HepG2 (cell line): ENCODE measurements around the gene FASTK. TPM values are rescaled to one million over a fixed set of nuclear protein-coding genes. Genes with fewer than 3 reads are reported as not detected.
A peak's percentile ranks its signal among the peaks of the same experiment; 100 is the strongest.

Source experiments
- ATAC-seq: fragments of 200-7000 bp; cut with Tn5 transposase; 3 replicates; pipeline ENCODE4 v1.9.1; 2020; ENCODE audit warnings: mild to moderate bottlenecking, moderate library complexity
- BruUV-seq: library from RNA; stranded (reverse); fragments of 400-500 nt; replicated peaks from 2 replicates; lab custom pipeline; 2021; lab: Mats Ljungman, UMichigan
- CTCF ChIA-PET: fragments of 300-600 bp; formaldehyde crosslinking; extraction: SDS; loops from one replicate; lab custom pipeline; 2021; ENCODE audit warnings: low total read pairs, inconsistent platforms, low intra/inter-chr PET ratio; lab: Yijun Ruan, JAX
- POLR2A ChIA-PET: fragments of 350-600 bp; sonication (Branson Sonifier 250); formaldehyde crosslinking; loops from one replicate; lab custom pipeline; 2020; ENCODE audit warnings: antibody characterized with exemption, inconsistent platforms; lab: Yijun Ruan, JAX
- DNase-seq: peaks from one replicate; pipeline ENCODE4 v3.0.0-alpha.2; 2015; ENCODE audit warnings: low spot score
- FAIRE-seq: peaks from 3 replicates; lab custom pipeline; 2011; peaks lifted over from hg19 to GRCh38; lab: Jason Lieb, UNC
- H2AFZ ChIP-seq: one replicate; pipeline ENCODE4 v1.6.1; 2011; ENCODE audit warnings: low read length, inconsistent platforms
- H3K27ac ChIP-seq: fragments of 300-600 bp; 3 replicates; pipeline ENCODE4 v1.8.0; 2011; ENCODE audit warnings: mixed run types, mild to moderate bottlenecking, mixed read lengths, low read length, inconsistent platforms; ENCODE audit not compliant: insufficient read depth; ENCODE audit errors: extremely low read length
- H3K27me3 ChIP-seq, 2 experiments: fragments of 200-600 bp in 1 of 2; 2 replicates in 1 of 2; 3 replicates in 1 of 2; pipeline versions ENCODE4 v1.6.0 to v1.8.0; 2011; ENCODE audit warnings: low read length in 2 of 2, mild to moderate bottlenecking in 2 of 2, moderate library complexity in 2 of 2, inconsistent platforms in 1 of 2; ENCODE audit not compliant: insufficient read depth in 2 of 2, control insufficient read depth in 1 of 2
- H3K36me3 ChIP-seq, 2 experiments: fragments of 200-600 bp in 1 of 2; replicated peaks in 1 of 2; 2 replicates in 1 of 2; 3 replicates in 1 of 2; pipeline versions ENCODE4 v1.5.1 to v1.8.0; 2011; ENCODE audit warnings: low read length in 2 of 2, inconsistent platforms in 1 of 2; ENCODE audit not compliant: insufficient read depth in 2 of 2, control insufficient read depth in 1 of 2
- H3K4me1 ChIP-seq: 2 replicates; pipeline ENCODE4 v1.5.1; 2012; ENCODE audit warnings: low read length, inconsistent platforms; ENCODE audit not compliant: insufficient read depth
- H3K4me2 ChIP-seq: 2 replicates; pipeline ENCODE4 v1.6.0; 2011; ENCODE audit warnings: low read depth, low read length, inconsistent platforms
- H3K4me3 ChIP-seq, 3 experiments: fragments of 200-600 bp in 1 of 3; sonication (generic), shearing (Covaris generic) in 1 of 3; replicated peaks in 1 of 3; 2 replicates each; pipeline ENCODE4 v1.5.1; 2011 to 2016; ENCODE audit warnings: low read length in 3 of 3, inconsistent platforms in 2 of 3, low read depth in 2 of 3, mild to moderate bottlenecking in 2 of 3, control low read depth in 1 of 3, mixed read lengths in 1 of 3; ENCODE audit not compliant: insufficient read depth in 1 of 3
- H3K79me2 ChIP-seq: one replicate; pipeline ENCODE4 v1.6.1; 2011; ENCODE audit warnings: low read length, inconsistent platforms; ENCODE audit not compliant: insufficient read depth
- H3K9ac ChIP-seq: 2 replicates; pipeline ENCODE4 v1.6.0; 2011; ENCODE audit warnings: mild to moderate bottlenecking, low read depth, low read length, inconsistent platforms; ENCODE audit not compliant: insufficient read depth
- H3K9me3 ChIP-seq: 2 replicates; pipeline ENCODE4 v1.5.1; 2012; ENCODE audit warnings: mild to moderate bottlenecking, low read length
- H4K20me1 ChIP-seq: 2 replicates; pipeline ENCODE4 v1.6.0; 2011; ENCODE audit warnings: inconsistent platforms, mild to moderate bottlenecking, low read length, moderate library complexity; ENCODE audit not compliant: insufficient read depth
- AGO2 ChIP-seq: fragments of 200-400 bp; formaldehyde crosslinking; optimal IDR thresholded peaks from 2 replicates; pipeline ENCODE3; 2017; ENCODE audit warnings: mild to moderate bottlenecking, low read depth, low read length, moderate library complexity
- AKAP8 ChIP-seq: sonication (generic); formaldehyde crosslinking; IDR thresholded peaks from 2 replicates; pipeline ENCODE4 v1.5.1; 2020; ENCODE audit warnings: mild to moderate bottlenecking, missing genetic modification reagents
- ATRX ChIP-seq: sonication (generic); formaldehyde crosslinking; IDR thresholded peaks from 2 replicates; pipeline ENCODE4 v1.4.0; 2020; ENCODE audit warnings: missing genetic modification reagents, borderline replicate concordance
- FOXC1 ChIP-seq: sonication (generic); formaldehyde crosslinking; IDR thresholded peaks from 2 replicates; pipeline ENCODE4 v1.8.0; 2022; ENCODE audit warnings: mild to moderate bottlenecking, missing genetic modification reagents, borderline replicate concordance
- GTF2F1 ChIP-seq: fragments of 150-350 bp; IDR thresholded peaks from 2 replicates; pipeline ENCODE4 v1.6.1; 2014; ENCODE audit warnings: low read length
- MYNN ChIP-seq: sonication (generic); formaldehyde crosslinking; IDR thresholded peaks from 2 replicates; pipeline ENCODE4 v1.4.0; 2020; ENCODE audit warnings: mild to moderate bottlenecking, low read depth, missing genetic modification reagents
- NAIF1 ChIP-seq: sonication (generic); formaldehyde crosslinking; IDR thresholded peaks from 2 replicates; pipeline ENCODE4 v1.5.0; 2020; ENCODE audit warnings: mild to moderate bottlenecking, missing genetic modification reagents, borderline replicate concordance
- NCOA2 ChIP-seq: sonication (generic); formaldehyde crosslinking; IDR thresholded peaks from 2 replicates; pipeline ENCODE4 v1.8.0; 2022; ENCODE audit warnings: inconsistent platforms
- ZBTB20 ChIP-seq: sonication (generic); formaldehyde crosslinking; IDR thresholded peaks from 2 replicates; pipeline ENCODE4 v1.8.1; 2023; ENCODE audit warnings: missing genetic modification reagents, low read depth, mild to moderate bottlenecking, borderline replicate concordance
- ZNF260 ChIP-seq: sonication (generic); formaldehyde crosslinking; IDR thresholded peaks from 2 replicates; pipeline ENCODE4 v1.4.0; 2020; ENCODE audit warnings: missing genetic modification reagents, low read depth, mild to moderate bottlenecking, borderline replicate concordance
- WGBS: methylation state at CpG from one replicate; pipeline ENCODE4 v1.1.6; 2017; ENCODE audit warnings: low lambda C conversion rate; 5-methylcytosine and 5-hydroxymethylcytosine counted together
- in situ Hi-C: cut with HindIII; loops from 2 replicates; pipeline ENCODE4 v1.10.0; 2017; ENCODE audit warnings: low pct_unique_long_range_greater_than_20kb; ENCODE audit not compliant: extremely low pct_ligation_motif_present
- intact Hi-C: fragments of 100-400 bp; cut with micrococcal nuclease; formaldehyde crosslinking; loops from one replicate; pipeline ENCODE4 v1.10.0; 2022; ENCODE audit not compliant: unreplicated experiment
- polyA plus RNA-seq, 8 experiments: library from polyadenylated mRNA; depleted of rRNA in 3 of 8; stranded (reverse) in 7 of 8; unstranded in 1 of 8; fragments of >200 nt; fragmentation: Illumina TruSeq in 4 of 8; extraction: Trizol in 4 of 8; gene quantifications; 2 replicates each; pipeline versions ENCODE4 v1.2.1 to v1.2.3, GENCODE V29; 2011 to 2016; ENCODE audit warnings: low read depth in 4 of 8, missing spikeins in 1 of 8, mixed read lengths in 1 of 8; ENCODE audit not compliant: insufficient read depth in 1 of 8
- total RNA-seq, 5 experiments: library from RNA; depleted of rRNA; stranded (reverse); fragments of >200 nt; fragmentation: Illumina TruSeq; extraction: Trizol; gene quantifications; 2 replicates each; pipeline ENCODE4 v1.2.3, GENCODE V29; 2016; ENCODE audit warnings: low read depth in 1 of 5
- TF ChIP-seq, protein P1 (sequence below): sonication (generic); formaldehyde crosslinking; IDR thresholded peaks from 2 replicates; pipeline ENCODE4 v1.8.0; 2022; ENCODE audit warnings: low read depth, missing genetic modification reagents
- TF ChIP-seq, protein P2 (sequence below): sonication (generic); formaldehyde crosslinking; IDR thresholded peaks from 2 replicates; pipeline ENCODE4 v1.5.0; 2020; ENCODE audit warnings: mild to moderate bottlenecking, low read depth, missing genetic modification reagents, borderline replicate concordance
- TF ChIP-seq, protein P3 (sequence below): sonication (generic); formaldehyde crosslinking; IDR thresholded peaks from 2 replicates; pipeline ENCODE4 v1.4.0; 2020; ENCODE audit warnings: missing genetic modification reagents, borderline replicate concordance

FASTK gene
- total and polyA plus RNA-seq, 2 of the 13 experiments (the other 11 are each of a cell fraction or from before 2014, with no cell fraction given): 52.9 to 55.7 TPM

DNA sequence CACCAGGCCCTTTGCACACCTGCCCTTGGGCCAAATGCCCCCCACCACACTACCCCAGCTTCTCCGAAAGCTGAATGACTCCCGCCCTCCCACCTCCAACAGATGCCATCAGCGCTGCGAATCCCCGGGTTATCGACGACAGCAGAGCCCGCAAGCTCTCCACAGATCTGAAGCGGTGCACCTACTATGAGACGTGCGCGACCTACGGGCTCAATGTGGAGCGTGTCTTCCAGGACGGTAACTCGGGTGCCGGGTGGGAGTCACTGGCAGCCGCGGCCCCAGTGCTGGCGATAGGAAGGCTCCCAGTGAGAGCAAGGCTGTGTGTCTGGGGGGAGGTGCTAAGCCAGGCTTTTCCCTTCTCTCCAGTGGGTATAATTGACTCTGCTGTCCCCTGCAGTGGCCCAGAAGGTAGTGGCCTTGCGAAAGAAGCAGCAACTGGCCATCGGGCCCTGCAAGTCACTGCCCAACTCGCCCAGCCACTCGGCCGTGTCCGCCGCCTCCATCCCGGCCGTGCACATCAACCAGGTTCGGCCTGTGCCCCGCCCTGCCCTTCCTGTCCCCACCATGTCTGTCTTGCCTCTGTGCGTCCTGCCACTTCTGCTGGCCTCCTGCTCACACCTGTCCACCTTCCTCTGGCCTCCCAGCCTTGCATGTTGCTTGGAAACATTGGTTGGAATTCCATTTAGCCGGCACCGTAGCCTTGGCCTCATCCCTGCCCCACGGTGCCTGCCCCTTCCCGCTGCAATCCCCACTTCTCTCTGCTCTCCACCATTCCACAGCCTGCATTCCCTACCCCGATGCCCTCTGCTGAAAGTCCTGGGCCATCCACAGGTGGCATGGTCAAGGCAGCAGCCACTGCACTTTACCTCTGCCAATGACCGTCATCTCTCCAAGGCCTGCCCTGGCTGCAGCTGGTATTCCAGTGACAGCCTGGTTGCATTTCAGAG, 37.8 kb upstream of the FASTK start:
- peaks cover 20 to 51% of the 10 kb centered on the region in 2 experiments; a peak in 4 of 5 replicates for H3K36me3 ChIP-seq
- 96% methylated on average over 23 of the region's 38 CpGs for WGBS
- BruUV-seq: no TSS peak

DNA sequence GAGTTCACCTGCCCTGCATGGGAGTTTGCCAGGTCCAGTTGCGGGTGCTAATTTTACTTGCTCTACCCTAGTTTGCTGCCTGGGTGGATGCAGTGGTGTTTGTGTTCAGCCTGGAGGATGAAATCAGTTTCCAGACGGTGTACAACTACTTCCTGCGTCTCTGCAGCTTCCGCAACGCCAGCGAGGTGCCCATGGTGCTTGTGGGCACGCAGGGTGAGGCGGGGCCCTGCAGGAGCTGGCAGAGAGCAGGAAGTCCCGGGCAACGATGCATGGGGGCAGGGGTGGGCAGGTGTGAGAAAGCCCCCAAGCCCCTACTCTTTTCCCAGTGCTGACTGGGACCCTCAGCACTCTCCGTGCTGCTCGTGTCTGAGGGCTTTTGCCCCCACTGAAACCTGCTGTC, 37.0 kb upstream of the FASTK start:
- POLR2A ChIA-PET: no interaction called here
- TF ChIP-seq NCOA2 (CRISPR knock-in tag) (no peak), ATRX (CRISPR knock-in tag) (no peak), NAIF1 (CRISPR knock-in tag) (no peak), GTF2F1 (no peak), ZBTB20 (no peak), FOXC1 (CRISPR knock-in tag) (no peak), MYNN (CRISPR knock-in tag) (no peak), AKAP8 (CRISPR knock-in tag) (no peak)
- TF ChIP-seq, protein P1, sequence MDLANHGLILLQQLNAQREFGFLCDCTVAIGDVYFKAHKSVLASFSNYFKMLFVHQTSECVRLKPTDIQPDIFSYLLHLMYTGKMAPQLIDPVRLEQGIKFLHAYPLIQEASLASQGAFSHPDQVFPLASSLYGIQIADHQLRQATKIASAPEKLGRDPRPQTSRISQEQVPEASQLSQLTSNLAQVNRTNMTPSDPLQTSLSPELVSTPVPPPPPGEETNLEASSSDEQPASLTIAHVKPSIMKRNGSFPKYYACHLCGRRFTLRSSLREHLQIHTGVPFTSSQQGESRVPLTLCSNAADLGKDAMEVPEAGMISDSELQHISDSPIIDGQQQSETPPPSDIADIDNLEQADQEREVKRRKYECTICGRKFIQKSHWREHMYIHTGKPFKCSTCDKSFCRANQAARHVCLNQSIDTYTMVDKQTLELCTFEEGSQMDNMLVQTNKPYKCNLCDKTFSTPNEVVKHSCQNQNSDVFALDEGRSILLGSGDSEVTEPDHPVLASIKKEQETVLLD (CRISPR knock-in tag): no peak
- TF ChIP-seq, protein P2, sequence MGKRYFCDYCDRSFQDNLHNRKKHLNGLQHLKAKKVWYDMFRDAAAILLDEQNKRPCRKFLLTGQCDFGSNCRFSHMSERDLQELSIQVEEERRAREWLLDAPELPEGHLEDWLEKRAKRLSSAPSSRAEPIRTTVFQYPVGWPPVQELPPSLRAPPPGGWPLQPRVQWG (CRISPR knock-in tag): no peak
- TF ChIP-seq, protein P3, sequence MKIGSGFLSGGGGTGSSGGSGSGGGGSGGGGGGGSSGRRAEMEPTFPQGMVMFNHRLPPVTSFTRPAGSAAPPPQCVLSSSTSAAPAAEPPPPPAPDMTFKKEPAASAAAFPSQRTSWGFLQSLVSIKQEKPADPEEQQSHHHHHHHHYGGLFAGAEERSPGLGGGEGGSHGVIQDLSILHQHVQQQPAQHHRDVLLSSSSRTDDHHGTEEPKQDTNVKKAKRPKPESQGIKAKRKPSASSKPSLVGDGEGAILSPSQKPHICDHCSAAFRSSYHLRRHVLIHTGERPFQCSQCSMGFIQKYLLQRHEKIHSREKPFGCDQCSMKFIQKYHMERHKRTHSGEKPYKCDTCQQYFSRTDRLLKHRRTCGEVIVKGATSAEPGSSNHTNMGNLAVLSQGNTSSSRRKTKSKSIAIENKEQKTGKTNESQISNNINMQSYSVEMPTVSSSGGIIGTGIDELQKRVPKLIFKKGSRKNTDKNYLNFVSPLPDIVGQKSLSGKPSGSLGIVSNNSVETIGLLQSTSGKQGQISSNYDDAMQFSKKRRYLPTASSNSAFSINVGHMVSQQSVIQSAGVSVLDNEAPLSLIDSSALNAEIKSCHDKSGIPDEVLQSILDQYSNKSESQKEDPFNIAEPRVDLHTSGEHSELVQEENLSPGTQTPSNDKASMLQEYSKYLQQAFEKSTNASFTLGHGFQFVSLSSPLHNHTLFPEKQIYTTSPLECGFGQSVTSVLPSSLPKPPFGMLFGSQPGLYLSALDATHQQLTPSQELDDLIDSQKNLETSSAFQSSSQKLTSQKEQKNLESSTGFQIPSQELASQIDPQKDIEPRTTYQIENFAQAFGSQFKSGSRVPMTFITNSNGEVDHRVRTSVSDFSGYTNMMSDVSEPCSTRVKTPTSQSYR: no peak
- WGBS: 96% methylated on average over 5 of the region's 12 CpGs
- H3K27ac ChIP-seq: no peak overlapping the region
- peaks cover 8% of the 10 kb centered on the region for H3K79me2 ChIP-seq
- H4K20me1 ChIP-seq: peaks cover 17% of the 10 kb centered on the region; the same call in 1 of the 2 replicates
- in situ Hi-C loops (no loop called here), intact Hi-C loops (no loop called here)
- CTCF ChIA-PET: no interaction called here
- H3K4me1 ChIP-seq: no peaks in the 10 kb centered on the region
- H2AFZ ChIP-seq: no peak overlapping the region
- no peak overlapping the region for H3K4me3 ChIP-seq
- DNase-seq: no peak
- H3K36me3 ChIP-seq: peaks cover 20 to 56% of the 10 kb centered on the region in 2 experiments; a peak in 4 of 5 replicates
- TSS peak; percentile 36 for BruUV-seq
- no peak for FAIRE-seq
- ATAC-seq: no peak
- H3K9me3 ChIP-seq: no peaks in the 10 kb centered on the region
- no peaks in the 10 kb centered on the region for H3K27me3 ChIP-seq
- no peak overlapping the region for H3K9ac ChIP-seq
- no peak overlapping the region for H3K4me2 ChIP-seq

More for the DNA sequence above, 37.8 kb upstream of the FASTK start:
- in situ Hi-C loops (no loop called here), intact Hi-C loops (no loop called here)
- H2AFZ ChIP-seq: no peak overlapping the region
- no peak overlapping the region for H3K4me3 ChIP-seq
- H3K79me2 ChIP-seq: peaks cover 8% of the 10 kb centered on the region
- no peak overlapping the region for H3K9ac ChIP-seq
- no peaks in the 10 kb centered on the region for H3K4me1 ChIP-seq
- CTCF ChIA-PET: no interaction called here
- H4K20me1 ChIP-seq: peaks cover 12% of the 10 kb centered on the region; the same call in 1 of the 2 replicates
- TF ChIP-seq ZNF260 (CRISPR knock-in tag) (no peak), AGO2 (peak; percentile 22)
- POLR2A ChIA-PET: no interaction called here
- H3K9me3 ChIP-seq: no peaks in the 10 kb centered on the region
- no peaks in the 10 kb centered on the region for H3K27me3 ChIP-seq
- no peak overlapping the region for H3K4me2 ChIP-seq
- no peak overlapping the region for H3K27ac ChIP-seq
- FAIRE-seq (no peak), DNase-seq (no peak), ATAC-seq (no peak)
